ENCODE data around the gene UROS.

GRCh38 chr10:125828311-125828710 lies 5.3 kb upstream of the UROS start:
- TF ChIP-seq CTCF (IDR thresholded peaks at IDR 0.05) (no peak), POLR2A (IDR thresholded peaks at IDR 0.05) (no peak)
